HL-60 (cell line): ENCODE data around the gene GMPPA.

Experiments used
- DNase-seq, 2 experiments: peaks; one replicate each; pipeline ENCODE4 v3.0.0-alpha.2; 2010 to 2020; ENCODE audit warnings: low read depth in 1 of 2, low spot score in 1 of 2
- H3K27ac ChIP-seq: fragments of 250-450 bp; sonication (Bioruptor Pico); replicated peaks from 2 replicates; pipeline ENCODE4 v1.5.1; 2020; ENCODE audit warnings: mild to moderate bottlenecking, moderate library complexity
- H3K27me3 ChIP-seq: fragments of 250-450 bp; sonication (Bioruptor Pico); 2 replicates; pipeline ENCODE4 v1.5.1; 2021; ENCODE audit warnings: mild to moderate bottlenecking, moderate library complexity; ENCODE audit not compliant: insufficient read depth, poor library complexity, severe bottlenecking
- H3K4me3 ChIP-seq: replicated peaks from 2 replicates; pipeline ENCODE4 v1.5.1; 2011; ENCODE audit warnings: mild to moderate bottlenecking, control low read depth, low read length; ENCODE audit not compliant: insufficient read depth
- CTCF ChIP-seq: IDR thresholded peaks from one replicate; pipeline ENCODE4 v1.5.1; 2011; ENCODE audit warnings: low read length, control low read depth, inconsistent platforms; ENCODE audit not compliant: insufficient read depth
- GABPA ChIP-seq: IDR thresholded peaks from 2 replicates; pipeline ENCODE4 v1.6.1; 2012; ENCODE audit warnings: low read depth
- POLR2AphosphoS5 ChIP-seq: IDR thresholded peaks from 2 replicates; pipeline ENCODE4 v1.6.1; 2012; ENCODE audit warnings: low read depth
- SPI1 ChIP-seq: IDR thresholded peaks from 2 replicates; pipeline ENCODE4 v1.6.1; 2012; ENCODE audit warnings: low read depth, mild to moderate bottlenecking, borderline replicate concordance
- TF ChIP-seq, protein P1 (sequence below): IDR thresholded peaks from 2 replicates; pipeline ENCODE4 v1.6.1; 2012; ENCODE audit warnings: low read depth; ENCODE audit not compliant: insufficient replicate concordance

GMPPA gene

DNA sequence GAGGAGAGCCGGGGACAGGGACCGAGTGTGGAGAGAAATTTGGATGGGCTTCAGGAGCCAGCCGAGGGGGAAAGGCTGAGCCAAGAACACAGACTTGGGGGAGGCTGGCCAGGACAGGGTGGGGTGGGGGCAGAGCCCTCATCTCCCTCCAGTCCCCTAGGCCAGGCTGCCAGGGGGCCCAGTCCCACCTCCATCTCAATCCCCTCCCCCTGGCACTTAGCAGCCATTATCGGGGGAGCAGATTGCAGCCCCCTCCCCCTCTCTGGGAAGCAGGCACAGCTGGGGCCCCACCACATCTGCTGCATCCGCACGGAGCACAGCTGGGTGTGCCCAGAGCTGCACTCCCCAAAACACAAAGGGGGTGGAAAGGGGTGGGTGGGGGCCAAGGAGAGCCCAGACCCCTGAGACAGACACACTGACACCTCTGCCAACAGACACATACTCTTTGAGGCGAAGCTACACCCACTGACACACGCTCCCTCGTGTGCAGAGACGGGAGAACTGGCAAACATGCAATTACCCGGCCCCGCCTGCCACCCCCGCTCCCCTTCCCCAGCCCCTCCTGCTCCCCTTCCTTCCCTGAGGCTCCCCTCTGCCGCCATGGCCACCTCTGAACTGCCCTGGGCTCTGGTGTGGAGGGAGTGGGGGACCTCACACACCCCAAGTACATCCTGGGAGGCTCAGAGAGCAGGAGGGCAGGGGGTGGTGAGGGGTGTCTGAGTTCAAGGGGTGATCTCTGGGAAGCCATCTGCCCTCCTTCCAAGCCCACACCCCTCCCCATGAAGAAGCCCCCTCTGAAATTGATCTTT, 10.5 kb downstream of the GMPPA start:
- no peak for DNase-seq
- H3K4me3 ChIP-seq, result no peak overlapping the region
- no peak overlapping the region for H3K27ac ChIP-seq
- peaks cover 39% of the 10 kb centered on the region for H3K27me3 ChIP-seq
- TF ChIP-seq CTCF (no peak), GABPA (no peak), POLR2AphosphoS5 (no peak), SPI1 (no peak)
- TF ChIP-seq, protein P1, sequence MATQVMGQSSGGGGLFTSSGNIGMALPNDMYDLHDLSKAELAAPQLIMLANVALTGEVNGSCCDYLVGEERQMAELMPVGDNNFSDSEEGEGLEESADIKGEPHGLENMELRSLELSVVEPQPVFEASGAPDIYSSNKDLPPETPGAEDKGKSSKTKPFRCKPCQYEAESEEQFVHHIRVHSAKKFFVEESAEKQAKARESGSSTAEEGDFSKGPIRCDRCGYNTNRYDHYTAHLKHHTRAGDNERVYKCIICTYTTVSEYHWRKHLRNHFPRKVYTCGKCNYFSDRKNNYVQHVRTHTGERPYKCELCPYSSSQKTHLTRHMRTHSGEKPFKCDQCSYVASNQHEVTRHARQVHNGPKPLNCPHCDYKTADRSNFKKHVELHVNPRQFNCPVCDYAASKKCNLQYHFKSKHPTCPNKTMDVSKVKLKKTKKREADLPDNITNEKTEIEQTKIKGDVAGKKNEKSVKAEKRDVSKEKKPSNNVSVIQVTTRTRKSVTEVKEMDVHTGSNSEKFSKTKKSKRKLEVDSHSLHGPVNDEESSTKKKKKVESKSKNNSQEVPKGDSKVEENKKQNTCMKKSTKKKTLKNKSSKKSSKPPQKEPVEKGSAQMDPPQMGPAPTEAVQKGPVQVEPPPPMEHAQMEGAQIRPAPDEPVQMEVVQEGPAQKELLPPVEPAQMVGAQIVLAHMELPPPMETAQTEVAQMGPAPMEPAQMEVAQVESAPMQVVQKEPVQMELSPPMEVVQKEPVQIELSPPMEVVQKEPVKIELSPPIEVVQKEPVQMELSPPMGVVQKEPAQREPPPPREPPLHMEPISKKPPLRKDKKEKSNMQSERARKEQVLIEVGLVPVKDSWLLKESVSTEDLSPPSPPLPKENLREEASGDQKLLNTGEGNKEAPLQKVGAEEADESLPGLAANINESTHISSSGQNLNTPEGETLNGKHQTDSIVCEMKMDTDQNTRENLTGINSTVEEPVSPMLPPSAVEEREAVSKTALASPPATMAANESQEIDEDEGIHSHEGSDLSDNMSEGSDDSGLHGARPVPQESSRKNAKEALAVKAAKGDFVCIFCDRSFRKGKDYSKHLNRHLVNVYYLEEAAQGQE, result no peak

DNA sequence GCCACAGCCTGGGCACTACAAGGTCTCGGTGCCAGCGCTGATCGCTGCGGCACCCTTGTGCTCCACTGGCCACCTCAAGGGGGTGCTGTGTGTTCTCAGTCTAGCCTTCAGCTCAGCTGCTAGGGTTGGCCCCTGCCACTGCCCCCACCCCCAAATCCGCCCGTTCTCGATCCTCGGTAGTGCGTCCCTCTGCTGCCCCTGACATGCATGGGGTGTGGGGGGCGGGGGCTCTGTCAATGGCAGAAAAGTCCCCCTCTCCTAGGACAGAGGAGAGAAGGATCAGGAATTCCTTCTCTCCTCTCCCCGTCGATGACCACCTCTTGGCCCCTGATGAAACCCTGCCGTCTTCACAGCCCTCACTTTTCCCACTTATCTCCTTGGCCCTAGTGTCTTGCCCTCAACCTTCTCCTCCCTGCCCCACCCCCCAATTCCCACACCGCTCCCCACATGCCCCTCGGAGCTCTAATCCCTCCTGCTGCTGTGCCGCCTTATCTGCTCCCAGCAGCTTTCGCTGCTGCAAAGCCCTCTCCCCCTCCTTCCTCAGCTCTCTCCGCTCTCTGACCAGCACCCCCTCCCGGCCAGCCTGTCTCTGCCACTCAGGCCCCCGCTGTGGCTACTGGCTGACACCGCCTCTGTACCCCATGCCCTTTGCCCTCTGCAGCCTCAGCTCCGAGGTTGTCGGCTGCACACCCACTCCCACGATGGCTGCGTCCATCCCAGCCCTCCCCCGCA, 11.3 kb downstream of the GMPPA start:
- DNase-seq, result peak in 1 of 2 experiments; percentile 51
- Histone ChIP-seq H3K27me3 (peaks cover 47% of the 10 kb centered on the region), H3K27ac (no peak overlapping the region), H3K4me3 (no peak overlapping the region)
- TF ChIP-seq, protein P1, result no peak
- TF ChIP-seq POLR2AphosphoS5 (no peak), CTCF (peak; percentile 73)

- no peak for DNase-seq
- TF ChIP-seq POLR2AphosphoS5, result no peak
- no peak for TF ChIP-seq CTCF
- no peak for TF ChIP-seq GABPA
- TF ChIP-seq, protein P1, result no peak
These were observed 11.9 kb downstream of the GMPPA start for GRCh38 chr2:219510512-219511135.

More at GRCh38 chr2:219510512-219511135, 11.9 kb downstream of the GMPPA start:
- H3K27ac ChIP-seq, result no peak overlapping the region
- H3K27me3 ChIP-seq, result peaks cover 54% of the 10 kb centered on the region
- no peak overlapping the region for H3K4me3 ChIP-seq
